Stimulated activated CD8-positive, alpha-beta memory T cell treated with anti-CD3 and anti-CD28 coated beads, Interleukin-12 subunit alpha, Interleukin-12 subunit beta, amount 100 ng/mL, for 24 hours (primary cell): ENCODE results near the gene JAK3.

ENCODE experiments used
- DNase-seq: peaks from one replicate; pipeline ENCODE4 v3.0.0-alpha.2; 2020; ENCODE audit errors: extremely low read depth

The JAK3 gene

DNA sequence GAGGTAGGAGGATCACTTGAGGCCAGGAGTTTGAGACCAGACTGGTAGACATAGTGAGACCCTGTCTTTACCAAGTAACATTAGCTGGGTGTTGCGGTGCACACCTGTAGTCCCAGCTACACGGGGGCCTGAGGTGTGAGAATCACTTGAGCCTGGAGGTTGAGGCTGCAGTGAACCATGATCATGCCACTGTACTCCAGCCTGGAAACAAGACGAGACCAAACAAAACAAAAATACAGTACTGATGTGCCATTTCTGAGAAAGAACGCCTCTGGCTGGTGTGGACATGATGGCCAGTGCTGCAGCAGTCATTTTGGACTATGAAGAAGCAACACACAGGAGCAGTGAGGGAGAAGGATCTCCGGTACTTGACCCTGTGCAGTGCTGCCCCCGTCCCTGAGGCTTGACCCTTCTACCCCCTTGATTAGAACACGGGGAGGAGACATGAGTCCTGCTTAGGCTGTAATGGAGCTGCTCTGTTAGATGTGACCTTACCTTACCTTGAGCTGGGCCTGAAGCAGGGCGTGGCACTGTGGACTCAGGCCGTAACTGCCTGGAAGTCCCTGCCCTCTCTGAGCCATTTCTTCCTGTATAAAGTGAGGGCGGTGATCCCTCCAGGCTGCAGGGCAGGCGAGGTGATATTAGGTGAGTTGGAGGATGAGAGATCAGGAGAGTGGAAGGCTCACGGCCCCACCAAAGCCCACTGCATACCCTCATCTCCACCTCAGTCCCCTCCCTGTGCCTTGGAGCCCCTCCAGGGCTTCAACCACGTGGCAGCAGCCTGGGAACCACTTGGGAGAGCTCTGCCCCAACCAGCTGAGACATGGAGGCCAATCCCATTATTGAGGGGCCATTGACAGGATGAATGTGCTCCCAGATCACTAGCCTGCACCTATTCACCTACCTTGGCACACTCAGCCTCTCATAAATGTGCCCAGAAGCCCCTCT, 17.9 kb upstream of the JAK3 start:
- DNase-seq, result no peak

DNA sequence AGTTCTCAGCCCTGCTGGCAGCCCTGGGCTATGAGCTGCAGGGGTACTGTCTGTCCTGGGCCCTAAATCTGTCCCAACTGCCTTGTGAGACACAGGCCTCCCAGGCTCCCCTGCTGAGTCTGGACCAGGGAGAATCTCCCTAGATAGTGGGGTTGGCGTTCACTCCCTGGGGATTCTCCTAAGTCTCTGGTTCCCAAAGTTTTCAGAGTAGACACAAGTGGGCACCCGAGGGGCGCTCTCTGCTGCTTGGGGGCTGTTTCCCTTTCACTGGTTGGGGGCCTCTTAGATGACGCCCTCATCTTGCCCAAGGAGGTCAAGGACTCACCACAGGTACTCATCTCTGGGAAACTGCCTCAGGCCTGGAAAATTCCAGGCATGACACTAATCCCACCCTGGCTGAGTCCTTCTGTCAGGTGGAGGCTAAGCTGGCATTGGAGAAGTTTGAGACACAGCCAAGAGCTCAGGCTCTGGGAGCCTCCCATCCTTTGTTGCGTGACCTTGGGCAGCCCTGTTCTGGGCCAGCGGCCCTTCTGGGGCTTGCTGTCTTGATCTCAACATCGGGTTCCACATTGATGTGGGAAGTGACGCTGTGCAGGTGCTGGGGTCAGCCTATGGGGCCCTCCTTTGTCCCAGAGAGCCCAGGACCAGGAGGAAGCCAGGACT, 15.9 kb upstream of the JAK3 start:
- no peak for DNase-seq

GRCh38 chr19:17862711-17863519, 15.1 kb upstream of the JAK3 start:
- DNase-seq, result no peak

DNA sequence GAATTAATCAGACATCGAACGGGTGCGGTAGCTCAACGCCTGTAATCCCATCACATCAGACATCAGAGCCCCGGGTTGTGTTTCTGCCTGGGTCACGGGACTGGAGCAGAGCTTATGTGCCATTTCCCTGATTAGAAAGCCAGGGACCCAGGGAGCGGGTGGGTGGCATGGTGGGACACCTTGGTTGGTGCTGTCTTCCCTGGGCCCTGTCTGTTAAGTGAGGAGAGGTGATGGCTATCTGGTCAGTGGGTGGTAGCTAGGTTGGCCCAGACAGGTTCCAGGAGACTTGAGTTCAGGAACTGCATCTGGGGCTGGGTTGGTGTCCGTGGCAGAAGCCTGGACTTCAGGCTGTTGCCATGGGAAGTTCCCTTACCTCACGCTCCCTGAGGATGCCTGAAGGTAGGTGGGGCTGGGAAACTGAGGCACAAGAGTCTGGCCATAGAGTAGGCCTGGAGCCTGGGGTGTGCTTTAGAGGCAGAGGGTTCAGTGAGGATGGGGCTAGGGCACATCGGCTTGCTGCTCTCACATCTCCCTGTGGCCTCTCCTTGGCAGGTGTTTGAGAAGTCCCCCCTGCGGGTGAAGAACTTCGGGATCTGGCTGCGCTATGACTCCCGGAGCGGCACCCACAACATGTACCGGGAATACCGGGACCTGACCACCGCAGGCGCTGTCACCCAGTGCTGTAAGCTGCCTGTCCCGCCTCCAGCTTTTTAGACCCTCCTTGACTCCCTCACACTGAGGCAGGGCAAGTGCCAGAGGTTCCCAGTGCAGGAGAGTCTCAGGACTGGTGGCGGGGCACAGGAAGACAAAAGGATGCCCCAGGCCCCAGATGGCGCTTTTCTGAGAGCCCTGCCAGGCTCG, 14.0 kb upstream of the JAK3 start:
- no peak for DNase-seq

GRCh38 chr19:17860993-17861360, 13.2 kb upstream of the JAK3 start:
- DNase-seq, result no peak

DNA sequence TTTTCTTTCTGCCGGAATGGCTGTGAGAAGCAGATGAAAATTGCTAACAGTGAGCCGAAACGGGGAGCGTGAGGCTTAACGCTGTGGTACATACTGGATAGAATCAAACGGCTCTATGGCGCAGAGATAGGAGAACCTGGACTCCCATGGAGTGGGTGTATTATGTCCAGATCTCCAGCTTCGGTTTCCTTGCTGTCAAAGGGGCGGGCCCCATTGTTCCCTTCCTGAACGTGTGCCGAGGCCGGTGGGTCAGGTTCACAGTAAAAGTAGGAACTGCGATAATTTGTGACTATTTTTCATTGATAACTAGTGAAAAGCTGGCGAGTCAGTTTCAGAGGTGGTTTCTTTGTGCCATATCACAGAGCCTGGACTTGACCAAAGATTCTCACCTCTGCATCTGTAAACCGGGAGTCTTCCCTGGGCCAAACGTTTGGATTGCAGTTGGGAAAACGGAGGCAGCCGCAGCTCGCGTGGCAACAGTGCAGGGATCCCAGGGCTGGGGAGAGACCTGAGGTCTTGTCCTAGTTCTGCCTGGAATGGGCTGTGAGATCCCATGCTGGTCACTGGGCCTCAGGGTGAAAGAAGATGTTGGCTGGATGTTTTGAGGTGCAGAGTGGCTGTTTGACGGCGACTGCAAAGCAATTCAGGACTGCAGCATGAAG, 12.7 kb upstream of the JAK3 start:
- DNase-seq, result no peak

GRCh38 chr19:17859533-17860330, 11.9 kb upstream of the JAK3 start, which contains the start of gene RPL18A:
Gene RPL18A, plus strand, starts transcription at chr19:17859910. Its CDS starts 47 bp downstream, at chr19:17859957.
- peak; percentile 97 for DNase-seq

GRCh38 chr19:17855280-17856152, 7.7 kb upstream of the JAK3 start:
- peak; percentile 74 for DNase-seq

GRCh38 chr19:17854061-17854460, 6.3 kb upstream of the JAK3 start:
- no peak for DNase-seq

DNA sequence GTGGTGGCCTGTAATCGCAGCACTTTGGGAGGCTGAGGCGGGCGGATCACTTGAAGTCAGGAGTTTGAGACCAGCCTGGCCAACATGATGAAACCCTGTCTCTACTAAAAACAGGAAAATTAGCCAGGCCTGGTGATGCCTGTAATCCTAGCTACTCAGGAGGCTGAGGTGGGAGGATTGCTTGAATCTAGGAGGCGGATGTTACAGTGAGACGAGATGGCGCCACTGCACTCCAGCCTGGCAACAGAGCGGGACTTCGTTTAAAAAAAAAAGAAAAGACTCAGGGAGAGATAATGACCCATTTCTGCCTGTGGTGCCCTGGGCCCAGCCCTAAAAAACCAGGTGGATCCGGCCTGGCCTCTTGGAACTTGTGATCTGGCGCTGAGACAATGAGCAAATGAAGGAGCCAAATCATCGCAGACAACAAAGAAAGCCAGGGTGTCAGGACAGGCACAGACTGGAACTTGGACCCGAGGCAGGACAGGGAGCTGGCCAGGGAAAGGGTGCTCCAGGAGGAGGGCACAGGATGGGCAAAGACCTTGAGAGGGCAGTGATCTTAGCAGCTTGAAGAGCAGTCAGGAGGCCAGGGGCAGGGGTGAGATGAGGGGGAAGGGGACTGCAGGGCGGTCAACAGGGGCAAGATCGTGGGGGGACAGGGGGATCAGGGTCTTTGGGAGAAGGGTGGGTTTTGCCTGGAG, 962 bp upstream of the JAK3 start:
- no peak for DNase-seq

DNA sequence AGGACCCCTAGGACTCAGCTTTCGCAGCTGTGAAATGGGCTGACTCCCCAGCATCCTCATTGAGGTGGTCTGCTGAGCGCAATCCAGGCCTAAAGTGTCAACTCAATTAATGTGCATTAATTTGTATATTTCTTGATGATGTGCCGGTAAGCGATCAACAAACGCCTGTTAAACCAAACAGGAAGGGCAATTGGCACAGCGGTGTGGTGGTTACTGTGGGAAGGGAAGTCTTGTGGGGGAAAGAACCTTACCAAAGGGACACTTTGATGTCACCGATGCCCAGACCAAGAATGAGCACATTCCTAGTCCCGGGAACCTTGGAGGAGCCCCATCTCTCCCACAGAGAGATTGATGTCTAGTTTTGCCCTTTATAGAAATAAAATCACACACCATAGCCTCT, 1.6 kb downstream of the JAK3 start:
- DNase-seq, result no peak

DNA sequence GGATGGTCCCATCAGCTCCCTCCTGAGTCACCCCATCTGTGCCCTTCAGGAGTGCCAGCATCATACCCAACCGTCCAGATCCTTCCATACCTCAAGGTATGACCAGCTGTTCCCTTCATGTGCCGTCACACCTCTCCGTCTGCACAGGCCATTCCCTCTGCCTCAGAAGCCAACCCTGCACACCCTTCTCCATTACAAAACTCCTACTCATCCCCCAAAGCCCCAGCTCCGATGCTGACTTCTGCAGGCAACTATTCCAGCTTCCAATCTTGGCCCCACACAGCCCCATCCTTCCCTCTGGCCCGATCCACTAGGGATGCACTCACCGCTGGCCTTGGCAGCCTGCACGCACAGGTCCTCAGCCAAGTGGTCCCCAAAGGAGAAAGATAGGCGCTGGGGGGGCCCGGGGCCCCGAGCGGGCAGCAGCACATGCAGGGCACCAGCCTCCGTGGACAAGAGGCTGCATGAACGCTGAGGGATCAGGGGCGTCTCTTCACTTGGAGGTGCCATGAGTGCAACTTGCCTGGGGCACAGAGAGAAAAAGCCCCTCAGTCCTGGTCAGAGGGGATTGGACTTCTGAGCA, 3.8 kb downstream of the JAK3 start:
- no peak for DNase-seq

DNA sequence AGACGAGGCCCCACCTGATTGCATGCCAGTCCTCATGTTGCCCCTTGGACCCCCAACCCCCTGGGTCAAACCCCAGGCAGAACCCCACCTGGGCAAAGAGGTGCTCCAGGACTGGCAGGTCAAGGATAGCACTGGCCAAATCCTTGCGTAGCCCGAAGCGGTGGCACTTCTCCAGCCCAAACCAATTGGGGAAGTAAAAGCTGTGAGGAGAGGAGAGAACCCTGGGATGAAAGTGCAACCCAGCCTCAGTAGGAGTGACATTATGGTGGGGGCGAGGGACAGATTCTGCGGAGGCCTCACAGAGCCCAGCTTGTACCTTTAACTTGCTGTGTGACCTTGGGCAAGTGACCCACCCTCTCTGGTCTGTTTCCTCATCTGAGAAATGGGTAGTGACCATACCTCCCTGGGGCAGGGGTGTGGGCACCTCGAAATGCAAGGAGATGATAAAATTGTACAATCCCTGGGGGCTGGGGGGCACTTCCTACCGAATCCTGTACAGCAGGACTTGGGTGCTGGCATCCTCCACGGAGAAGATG, 4.4 kb downstream of the JAK3 start:
- no peak for DNase-seq

- no peak for DNase-seq
Observed at GRCh38 chr19:17842663-17843291, 5.0 kb downstream of the JAK3 start.

- DNase-seq, result no peak
Observed at GRCh38 chr19:17841810-17842662, 5.7 kb downstream of the JAK3 start.

DNA sequence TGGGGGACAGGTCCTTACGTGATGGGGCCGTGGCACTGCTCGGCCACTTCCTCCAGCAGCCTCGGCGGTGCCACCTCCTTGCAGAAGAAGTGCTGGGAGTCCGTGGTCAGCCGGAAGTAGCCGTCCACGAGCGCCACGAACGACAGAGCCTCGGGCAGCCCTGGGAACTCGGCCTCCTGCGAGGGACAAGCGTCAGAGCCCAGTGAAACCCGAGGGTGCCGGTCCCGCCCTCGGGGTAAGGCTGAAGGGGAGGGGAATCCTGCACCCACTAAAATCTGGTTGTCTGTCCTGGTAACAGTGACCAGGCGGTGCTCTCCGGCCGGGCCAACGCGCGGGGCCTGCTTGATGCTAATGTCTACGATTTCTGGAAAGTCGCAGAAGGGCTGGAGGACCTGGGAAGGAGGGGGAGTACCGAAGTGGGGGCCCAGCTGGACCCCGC, 6.4 kb downstream of the JAK3 start:
- DNase-seq, result no peak
